ENCODE results near the gene IGSF22.
"Not testable (repeated sequence)": the region's sequence is repeated elsewhere in the genome, so short reads cannot be mapped to it uniquely, and the experiment has no call there.

Gene IGSF22

DNA sequence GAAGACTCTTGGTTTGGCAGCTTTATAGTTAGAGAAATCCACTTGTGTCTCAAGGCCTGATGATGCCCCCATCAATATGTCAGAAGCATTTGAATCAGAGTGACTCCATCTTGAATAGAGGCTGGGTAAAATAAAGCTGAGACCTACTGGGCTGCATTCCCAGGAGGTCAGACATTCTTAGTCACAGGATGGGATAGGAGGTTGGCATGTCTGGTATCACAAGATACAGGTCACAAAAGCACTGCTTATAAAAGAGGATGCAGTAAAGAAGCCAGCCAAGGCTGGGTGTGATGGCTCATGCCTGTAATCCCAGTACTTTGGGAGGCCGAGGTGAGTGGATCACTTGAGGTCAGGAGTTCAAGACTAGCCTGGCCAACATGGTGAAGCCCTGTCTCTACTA is 44.0 kb downstream of the IGSF22 start:
- DNase-seq, result not testable (repeated sequence)

DNA sequence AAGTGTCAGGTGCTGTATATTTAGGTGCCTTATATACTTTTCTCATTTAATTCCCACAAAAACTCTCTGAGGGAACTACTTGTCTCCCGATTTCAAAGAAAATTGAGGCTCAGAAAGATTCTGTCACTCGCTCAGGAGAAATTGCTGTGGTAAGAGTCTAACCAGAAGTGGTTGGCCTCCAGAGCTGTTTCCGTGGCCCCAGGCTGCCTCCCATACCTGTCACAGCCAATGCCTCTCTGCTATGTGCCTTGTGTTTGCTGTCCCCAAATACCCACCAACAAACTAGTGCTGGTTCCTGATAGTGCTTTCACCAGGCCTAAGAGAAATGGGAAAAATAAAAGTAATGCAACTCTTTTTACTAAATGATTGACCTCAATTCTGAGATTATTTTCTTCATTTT is 48.4 kb downstream of the IGSF22 start:
- no peak for DNase-seq

DNA sequence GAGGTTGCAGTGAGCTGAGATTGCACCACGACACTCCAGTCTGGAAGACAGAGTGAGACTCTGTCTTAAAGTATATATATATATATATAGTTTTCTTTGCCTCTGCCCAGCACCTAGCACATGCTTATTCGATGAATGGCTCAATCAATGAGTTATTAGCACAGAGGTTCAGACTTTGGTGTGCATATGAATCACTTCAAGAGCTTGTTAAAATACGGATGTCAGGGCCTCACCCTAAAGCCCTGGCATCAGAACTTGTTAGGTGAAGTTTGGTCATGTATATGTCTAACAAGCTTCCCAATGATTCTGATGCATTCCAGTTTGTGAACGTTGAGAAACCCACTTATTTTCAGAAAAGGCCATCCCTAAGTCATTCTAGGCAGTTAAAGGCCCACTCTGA is 49.2 kb downstream of the IGSF22 start:
- no peak for DNase-seq

DNA sequence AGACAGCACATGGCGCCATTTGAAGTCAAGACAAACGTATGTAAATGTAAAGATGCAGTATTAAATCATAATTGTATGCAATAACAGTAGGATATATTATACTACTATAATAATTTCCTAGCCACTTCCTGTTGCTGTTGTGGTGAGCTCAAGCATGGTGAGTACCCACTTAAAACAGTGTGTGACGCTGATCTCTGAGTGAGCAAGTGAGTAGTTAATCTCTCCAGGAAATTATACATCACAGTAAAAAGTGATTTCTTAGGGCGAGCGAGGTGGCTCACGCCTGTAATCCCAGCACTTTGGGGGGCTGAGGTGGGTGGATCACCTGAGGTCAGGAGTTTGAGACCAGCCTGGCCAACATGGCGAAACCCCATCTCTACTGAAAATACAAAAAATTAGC is 53.8 kb downstream of the IGSF22 start:
- DNase-seq, result not testable (repeated sequence)

DNA sequence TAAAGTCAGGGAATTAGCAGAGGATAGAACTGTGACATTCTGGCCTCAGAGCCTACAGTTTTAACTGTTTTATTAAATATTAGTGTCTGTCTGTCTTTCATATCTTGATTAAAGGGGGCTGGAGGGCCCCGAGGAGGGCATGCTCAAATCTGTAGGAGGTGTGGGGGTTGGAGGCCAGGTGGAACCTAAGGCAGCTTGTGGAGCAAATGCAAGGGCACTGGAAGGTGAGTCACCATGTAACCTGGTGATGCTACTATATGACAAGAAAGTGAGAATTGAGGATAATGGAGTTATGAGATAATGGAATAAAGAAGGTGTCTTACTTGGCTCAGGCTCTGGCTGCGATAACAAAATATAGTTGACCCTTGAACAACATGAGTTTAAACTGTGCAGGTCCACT is 54.7 kb downstream of the IGSF22 start:
- DNase-seq, result no peak

DNA sequence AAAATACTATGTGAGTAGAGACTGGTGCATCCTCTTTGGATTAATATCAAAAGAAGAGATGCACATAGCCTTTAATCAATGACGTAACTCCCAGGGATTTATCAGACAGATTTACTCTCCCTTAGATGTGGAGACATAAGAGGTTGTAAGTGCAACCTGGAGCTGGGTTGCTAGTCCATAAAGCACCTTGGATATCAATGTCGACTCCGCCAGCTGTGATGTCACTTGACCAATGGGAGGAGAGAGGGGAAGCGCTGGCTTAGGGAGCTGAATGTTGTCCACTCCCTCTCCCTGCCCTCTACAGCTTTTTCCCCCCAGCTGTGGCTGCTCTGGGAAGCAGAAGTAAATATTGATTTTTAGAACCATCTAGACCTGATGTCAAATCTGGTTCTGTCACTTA is 56.3 kb downstream of the IGSF22 start:
- DNase-seq, result no peak

DNA sequence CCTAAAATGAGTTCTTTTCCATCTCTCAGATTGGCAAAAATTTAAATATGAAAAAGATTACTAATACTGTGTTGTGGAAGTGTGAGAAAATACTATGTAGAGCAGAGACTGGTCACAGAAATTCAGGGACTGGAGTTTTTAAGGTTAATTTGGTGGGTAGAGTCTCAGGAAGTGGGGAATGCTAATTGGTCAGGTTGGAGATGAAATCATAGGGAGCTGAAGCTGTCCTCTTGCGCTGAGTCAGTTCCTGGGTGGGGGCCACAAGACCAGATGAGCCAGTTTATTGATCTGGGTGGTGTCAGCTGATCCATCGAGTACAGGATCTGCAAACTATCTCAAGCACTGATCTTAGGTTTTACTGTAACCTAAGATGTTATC is 56.8 kb downstream of the IGSF22 start:
- DNase-seq, result no peak

DNA sequence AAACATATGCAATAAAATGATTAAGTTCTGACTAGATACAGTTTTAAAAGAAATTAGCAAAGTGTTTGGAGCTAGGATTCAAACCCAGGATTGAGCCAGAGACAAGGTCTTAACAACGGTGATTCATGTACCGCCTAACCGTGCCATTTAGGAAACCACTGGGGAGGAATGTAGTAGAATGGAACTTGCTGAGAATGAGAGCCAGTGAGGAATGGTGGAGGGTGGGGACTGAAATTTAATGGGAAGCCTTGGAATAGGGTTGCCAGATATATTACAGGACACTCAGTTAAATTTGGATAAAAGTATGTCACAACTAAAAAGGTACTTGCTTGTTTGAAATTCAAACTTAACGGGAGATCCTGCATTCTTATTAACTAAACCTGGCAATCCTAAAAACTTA is 57.9 kb downstream of the IGSF22 start:
- no peak for DNase-seq

DNA sequence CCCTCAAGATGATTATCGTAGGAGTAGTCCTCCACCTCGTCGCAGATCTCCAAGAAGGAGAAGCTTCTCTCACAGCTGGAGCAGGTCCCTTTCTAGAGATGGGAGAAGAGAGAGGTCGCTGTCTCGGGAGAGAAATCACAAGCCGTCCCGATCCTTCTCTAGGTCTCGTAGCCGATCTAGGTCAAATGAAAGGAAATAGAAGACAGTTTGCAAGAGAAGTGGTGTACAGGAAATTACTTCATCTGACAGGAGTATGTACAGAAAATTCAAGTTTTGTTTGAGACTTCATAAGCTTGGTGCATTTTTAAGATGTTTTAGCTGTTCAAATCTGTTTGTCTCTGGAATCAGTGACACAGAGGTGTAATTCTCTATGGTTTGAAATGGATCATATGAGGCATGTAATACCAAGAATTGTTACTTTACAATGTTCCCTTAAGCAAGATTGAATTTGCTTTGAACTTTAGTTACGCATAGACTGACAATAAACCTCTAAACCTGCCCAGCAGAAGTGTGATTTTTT is 60.6 kb downstream of the IGSF22 start:
- DNase-seq, result not testable (repeated sequence)

DNA sequence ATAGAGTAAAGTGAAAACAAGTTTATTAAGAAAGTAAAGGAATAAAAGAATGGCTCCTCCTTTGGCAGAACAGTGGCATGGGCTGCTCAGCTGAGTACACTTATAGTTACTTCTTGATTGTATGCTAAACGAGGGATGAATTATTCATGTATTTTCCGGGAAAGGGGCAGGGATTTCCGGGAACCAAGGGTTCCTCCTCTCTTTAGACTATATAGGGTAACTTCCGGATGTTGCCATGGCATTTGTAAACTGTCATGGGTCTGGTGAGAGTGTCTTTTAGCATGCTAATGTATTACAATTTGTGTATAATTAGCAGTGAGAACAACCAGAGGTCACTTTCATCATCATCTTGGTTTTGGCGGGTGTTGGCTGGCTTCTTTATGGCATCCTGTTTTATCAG is 68.3 kb downstream of the IGSF22 start:
- no peak for DNase-seq
